HPDE6-E6E7 (cell line): ENCODE data around the gene RNF13.
"Not testable (repeated sequence)": the region's sequence is repeated elsewhere in the genome, so short reads cannot be mapped to it uniquely, and the experiment has no call there.

ENCODE experiments used
- DNase-seq: peaks from one replicate; pipeline ENCODE4 v3.0.0; 2011; ENCODE audit warnings: missing footprints; ENCODE audit errors: extremely low spot score

Gene RNF13

DNA sequence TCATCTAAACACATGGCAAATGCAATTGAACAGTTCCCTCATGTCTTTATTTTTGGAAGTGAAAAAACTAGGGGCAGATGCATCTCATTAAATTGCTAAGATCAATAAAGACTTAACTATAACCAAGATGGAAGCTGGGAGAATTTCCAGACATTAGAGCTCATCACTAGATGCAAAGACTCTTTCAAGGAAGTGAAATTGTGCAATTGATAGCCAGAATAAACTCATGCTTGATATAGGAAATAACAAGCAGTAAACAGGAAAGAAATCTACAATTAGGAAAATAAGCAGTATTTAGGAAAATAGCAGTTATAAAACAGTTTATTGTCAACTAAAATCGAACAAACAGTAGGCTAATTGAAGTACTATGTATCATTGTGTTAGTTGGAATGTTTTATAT, 11.8 kb upstream of the RNF13 start:
- no peak for DNase-seq

DNA sequence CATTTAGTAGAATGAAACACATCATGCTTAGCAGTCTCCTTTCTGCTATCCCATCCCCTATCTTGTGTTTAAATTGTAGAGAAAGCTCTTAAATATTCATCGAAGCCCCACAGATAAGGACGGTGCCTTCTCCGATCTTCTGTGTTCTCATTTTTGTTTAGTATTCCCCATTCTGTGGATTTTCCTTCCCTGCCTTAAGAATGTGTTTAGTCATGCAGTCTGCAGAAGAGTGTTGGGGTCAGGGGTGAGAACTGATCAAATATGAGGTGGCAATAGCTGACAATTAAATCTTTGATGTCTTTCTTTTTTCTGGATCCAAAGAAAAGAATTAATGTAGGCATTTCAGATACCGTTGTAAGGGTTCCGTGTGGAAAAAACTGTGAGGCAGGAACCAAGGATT, 11.4 kb upstream of the RNF13 start:
- no peak for DNase-seq

DNA sequence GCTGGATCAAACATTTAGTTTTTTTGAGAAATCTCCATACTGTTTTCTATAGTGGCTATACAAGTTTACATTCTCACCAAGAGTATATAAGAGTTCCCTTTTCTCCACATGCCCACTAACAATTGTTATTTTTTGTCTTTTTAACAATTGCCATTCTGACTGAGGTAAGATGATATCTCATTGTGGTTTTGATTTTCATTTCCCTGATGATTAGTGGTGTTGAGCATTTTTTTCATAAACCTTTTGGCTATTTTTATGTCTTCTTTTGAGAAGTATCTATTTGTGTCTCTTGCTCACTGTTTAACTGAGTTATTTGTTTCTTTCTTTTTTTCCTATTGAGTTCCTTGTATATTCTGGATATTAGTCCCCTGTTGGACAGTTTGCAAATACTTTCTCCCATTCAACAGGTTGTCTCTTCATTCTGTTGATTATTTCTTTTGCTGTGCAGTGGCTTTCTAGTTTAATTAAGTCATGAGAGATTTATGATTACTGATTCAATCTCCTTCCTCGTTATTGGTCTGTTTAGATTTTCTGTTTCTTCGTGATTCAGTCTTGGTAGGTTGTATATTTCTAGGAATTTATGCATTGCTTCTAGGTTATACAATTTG, 6.7 kb upstream of the RNF13 start:
- DNase-seq: no peak

DNA sequence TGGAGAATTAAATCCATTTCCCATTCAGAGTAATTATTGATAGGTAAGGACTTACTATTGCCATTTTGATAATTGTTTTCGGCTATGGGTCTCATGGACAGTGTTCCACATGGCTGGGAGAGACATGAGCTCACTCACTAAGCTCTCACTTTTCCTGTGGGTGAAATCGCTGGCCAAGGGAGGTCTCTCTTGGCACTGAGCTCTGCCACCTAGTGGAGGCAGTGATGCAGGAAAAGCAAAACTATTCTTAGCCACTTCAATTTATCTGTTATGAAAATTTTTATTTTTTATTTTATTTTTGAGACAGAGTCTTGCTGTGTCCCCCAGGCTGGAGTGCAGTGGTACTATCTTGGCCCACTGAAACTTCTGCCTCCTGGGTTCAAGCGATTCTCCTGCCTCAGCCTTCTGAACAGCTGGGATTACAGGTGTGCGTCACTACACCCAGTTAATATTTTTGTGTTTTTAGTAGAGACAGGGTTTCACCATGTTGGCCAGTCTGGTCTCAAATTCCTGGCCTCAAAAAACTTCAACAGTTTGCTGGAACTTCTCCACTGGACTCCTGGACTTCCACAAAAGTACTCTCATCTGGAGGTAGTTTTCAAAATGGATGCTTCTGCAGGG, 4.7 kb upstream of the RNF13 start:
- DNase-seq: peak; percentile 50

DNA sequence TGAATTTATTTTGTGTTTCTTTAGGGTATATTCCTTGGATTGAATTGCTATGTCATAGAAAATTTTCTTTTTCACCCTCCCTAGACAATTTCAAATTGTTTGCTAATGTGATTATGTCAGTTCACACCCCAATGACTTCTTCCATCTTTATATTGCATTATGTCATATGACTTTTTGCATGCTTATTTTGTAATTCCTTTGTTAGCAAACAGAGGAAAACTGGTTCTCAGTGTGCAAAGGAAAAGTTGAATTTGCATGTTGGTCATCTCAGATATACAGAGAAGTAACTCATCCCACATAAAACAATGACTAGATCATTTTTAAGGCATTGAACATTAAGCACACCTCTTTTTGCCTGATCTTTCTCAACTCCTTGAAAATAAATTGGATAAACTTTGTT, 3.3 kb upstream of the RNF13 start:
- no peak for DNase-seq

DNA sequence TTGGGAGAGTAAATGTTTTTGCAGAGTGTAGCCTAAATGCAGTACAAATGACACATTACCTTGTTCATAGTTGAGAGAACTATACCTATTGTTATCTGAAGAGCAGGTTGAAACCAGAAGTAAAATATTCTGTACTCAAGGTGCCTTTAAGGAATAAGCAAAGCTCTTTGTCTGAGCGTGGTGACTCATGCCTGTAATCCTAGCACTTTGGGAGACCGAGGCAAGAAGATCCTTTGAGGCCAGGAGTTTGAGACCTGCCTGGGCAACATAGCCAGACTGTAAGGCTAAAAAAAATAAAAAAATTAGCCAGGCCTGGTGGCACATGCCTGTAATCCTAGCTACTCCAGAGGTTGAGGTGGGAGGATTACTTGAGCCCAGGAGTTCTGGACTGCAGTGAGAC, 2.2 kb upstream of the RNF13 start:
- no peak for DNase-seq

DNA sequence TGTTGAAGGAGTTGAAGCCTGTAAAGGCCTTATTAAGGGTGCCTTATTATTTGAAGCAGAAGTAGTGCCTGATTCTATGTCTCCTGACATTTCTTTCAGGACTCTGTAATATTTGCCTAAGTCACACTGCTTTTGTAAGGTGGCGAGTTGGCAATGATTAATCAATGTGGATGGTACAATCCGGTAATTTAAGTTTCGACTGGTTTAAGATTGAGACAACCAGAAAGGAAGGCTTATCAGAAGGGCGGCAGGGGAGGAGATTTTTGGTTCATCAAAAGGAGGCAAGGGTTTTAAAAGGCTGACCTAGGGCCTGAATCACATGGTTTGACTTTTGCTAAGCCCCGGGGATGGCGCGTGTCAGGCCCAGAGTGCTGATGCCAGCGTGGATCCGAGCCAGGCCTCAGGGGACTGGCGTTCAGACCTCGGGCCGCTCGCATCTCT, 830 bp upstream of the RNF13 start:
- DNase-seq: no peak

DNA sequence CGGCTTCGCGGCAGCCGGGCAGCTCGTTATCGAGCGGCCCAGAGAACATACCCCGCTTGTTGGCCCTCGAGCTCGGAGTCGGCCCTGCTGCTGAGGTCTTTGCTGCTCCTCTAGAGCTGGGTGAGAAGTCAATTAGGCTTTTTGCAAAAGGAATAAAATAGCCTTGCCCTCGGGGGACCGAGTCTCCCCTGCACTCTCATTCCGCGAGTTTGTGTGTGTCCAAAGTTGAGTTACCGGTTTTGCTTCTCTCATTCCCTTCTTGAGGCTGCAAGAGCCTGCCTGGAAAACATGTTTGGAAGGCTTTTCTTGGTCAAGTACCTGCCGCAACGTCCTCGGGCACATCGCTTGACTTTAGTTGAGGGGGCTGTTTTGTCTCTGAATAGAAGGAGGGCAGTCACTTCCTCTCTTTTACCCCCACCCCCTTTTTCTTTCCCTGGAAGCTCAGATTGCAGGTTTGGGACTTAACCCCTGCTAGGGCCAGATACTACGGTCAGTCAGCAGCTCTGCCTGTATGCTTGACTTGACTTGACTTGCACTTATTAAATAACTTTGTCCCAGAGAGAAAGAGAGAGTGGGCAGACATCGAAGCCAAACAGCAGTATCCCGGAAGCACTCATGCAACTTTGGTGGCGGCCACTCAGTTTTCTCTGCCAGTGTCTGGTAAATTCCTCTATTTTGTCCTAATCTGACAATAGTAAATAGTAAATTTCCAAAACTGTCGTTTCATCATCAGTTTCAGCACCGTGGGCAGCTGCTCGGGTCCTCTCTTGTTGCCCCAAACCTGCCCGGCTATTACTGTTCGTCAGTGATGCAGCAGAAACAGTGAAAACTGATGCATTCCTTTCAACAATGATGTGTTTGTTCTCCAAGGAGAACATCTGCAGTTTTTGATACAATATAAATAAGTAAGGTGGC, 609 bp downstream of the RNF13 start:
- peak; percentile 20 for DNase-seq

DNA sequence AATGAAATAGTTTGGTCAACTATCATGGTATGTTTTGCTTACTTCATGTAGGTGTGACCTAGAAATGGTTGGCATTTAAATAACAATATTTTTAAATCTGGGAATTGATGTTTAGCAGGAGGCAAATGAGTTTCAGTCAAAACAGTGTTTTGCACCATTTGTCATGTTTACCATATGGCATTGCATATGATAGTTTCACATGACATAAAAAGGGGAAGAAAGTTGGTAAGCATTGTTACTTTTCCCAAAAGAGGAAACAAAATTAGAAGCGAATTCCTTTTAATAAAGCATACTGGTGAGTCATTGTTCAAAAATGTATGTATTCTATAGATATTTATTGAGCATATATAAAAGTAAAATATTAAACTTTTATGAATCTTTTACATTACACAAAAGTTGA, 2.3 kb downstream of the RNF13 start:
- no peak for DNase-seq

DNA sequence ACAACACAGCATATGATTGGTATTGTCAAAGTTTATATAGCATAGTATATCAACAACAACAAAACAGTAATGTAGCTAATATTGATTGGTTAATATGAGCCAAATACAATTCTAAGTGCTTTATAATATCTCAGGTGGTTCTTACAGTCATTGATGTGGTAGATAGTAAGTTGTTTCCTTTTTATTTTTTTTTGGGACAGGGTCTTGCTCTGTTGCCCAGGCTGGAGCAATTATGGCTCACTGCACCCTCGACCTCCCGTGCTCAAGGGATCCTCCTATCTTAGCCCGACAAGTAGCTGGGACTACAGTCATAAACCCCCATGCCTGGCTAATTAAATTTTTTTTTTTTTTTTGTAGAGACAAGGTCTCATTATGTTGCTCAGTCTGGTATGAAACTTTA, 2.7 kb downstream of the RNF13 start:
- DNase-seq: no peak

DNA sequence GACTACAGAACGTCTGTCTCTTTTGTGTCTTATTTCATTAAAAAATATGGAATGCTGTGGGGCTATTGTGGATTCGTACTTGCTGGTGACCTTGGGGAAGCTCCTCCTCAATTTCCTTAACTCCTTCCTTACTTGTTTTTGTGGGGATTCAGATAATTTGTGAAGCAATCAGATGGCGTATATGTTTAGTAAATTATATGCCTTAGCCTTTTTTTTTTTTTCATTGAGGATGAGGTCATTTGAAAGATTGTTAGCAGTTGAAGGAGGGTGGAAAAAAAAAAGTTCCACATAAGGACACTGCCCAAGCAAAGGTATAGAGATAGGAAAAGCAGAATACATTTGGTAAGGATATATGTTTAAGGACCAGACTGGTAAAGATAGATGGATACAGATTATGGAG, 3.3 kb downstream of the RNF13 start:
- DNase-seq: no peak

DNA sequence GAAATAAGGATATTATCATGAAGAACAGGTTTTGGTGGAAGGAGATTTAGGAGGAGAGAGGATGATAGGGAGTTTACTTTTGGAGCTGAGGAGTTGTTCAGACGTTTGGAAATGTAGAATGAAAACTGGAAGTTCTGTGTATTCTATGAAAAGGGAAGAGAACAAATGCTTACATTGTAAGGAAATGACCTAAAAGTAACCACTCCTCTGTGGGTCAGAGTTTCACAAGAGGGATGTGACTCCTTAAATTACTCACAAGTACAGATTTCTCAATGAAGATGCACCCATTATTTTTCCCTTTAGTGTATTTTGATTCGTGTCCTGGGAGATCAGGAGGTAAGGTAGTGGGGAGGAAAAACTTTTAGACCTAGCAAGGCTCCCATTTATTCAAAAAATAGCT, 4.0 kb downstream of the RNF13 start:
- DNase-seq: peak; percentile 35

DNA sequence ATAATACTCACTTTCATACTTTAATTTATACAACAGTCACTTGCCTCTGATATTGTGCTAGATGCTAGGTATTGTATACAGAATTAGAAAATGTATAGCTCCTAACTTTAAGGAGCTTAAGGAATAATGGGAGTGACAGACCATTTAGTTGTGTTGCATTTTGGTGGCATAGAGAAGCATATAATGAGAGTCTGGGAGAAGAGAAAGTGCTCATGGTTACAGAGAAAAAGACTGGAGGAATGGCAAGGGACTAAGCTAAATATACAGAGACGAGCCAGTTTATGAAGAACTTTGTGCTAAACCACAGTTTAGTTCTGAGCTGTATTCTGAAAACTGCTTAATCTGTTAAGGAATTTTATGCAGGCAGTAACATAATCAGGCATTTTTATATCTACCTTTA, 6.4 kb downstream of the RNF13 start:
- DNase-seq: no peak

DNA sequence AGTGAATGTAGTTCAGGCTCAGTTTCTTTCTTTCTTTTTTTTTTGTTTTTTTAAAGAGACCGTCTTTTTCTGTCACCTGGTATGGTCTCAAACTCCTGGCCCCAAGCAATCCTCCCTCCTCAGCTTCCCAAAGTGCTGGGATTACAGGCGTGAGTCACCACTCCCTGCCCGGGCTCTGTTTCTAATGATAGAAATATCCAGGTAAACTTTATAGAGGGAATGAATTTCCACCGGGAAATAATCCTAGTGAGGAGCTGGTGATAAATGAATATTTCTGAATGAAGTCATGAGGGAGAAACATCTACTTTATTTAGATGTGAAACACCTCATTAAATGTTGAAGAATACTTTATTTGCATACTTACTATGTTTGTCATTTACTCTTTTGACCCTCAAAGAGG, 7.2 kb downstream of the RNF13 start:
- DNase-seq: no peak

DNA sequence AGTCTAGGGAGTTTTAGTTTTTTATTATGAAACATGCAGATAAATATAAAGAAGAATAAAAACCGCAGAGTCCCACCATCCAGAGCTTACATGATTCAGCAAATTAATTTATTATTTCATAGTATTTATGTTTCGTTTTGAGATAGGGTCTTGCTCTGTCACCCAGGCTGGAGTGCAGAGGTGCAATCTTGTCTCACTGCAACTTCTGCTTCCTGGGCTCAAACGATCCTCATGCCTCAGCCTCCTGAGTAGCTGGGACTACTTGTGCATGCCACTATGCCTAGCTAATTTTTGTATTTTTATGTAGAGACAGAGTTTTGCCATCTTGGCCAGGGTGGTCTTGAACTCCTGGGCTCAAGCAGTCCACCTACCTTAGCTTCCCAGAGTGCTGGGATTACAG, 13.6 kb downstream of the RNF13 start:
- DNase-seq: no peak

DNA sequence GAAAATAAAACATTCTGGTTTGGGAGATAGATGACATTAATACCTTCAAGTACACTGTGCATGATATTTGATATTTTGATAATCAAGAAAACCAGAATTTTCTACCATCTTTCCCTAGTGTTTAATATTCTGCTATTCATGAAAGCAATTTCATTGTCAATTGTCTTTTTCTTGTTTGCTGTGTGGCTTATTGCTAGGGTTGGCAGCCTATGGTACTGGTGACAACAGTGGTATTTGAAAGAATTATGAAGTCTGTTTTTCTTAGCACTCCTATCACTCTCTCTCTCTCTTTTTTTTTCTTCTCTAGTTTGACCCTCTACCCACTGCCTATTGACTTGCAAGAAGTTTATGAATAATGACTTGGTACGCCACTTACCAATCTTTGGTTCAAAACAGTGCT, 15.4 kb downstream of the RNF13 start:
- no peak for DNase-seq

DNA sequence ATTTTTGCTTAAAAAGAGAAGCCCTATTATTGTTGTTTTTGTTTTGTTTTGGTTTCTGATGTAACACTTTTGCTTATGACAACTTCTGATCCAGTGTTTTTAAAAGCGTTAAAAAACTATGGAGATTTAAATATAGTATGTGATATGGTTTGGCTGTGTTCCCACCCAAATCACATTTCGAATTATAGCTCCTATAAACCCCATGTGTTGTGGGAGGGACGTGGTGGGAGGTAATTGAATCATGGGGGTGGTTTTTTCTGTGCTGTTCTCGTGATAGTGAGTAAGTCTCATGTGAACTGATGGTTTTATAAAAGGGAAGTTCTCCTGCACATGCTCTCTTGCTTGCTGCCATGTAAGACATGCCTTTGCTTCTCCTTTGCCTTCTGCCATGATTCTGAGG, 16.6 kb downstream of the RNF13 start:
- not testable (repeated sequence) for DNase-seq

DNA sequence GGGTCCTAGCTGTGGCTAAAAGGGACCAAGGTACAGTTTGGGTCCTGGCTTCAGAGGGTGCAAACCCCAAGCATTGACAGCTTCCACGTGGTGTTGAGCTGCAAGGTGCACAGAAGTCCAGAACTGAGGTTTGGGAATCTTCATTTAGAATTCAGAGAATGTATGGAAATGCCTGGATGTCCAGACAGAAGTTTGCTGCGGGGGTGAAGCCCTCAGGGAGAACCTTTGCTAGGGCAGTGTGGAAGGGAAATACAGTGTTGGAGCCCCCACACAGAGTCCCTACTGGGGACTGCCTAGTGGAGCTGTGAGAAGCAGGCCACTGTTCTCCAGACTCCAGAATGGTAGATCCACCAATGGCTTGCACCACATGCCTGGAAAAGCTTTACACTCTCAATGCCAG, 17.9 kb downstream of the RNF13 start:
- DNase-seq: no peak

DNA sequence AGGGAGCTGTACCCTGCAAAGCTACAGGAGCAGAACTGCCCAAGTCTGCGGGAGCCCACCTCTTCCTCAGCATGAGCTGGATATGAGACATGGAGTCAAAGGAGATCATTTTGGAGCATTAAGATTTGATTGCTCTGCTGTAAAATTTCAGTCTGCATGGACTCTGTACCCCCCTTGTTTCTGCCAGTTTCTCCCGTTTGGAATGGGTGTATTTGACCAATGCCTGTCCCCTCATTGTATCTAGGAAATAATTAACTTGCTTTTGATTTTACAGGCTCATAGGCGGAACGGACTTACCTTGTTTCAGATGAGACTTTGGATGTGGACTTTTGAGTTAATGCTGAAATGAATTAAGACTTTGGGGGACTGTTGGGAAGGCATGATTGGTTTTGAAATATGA, 18.3 kb downstream of the RNF13 start:
- DNase-seq: no peak

DNA sequence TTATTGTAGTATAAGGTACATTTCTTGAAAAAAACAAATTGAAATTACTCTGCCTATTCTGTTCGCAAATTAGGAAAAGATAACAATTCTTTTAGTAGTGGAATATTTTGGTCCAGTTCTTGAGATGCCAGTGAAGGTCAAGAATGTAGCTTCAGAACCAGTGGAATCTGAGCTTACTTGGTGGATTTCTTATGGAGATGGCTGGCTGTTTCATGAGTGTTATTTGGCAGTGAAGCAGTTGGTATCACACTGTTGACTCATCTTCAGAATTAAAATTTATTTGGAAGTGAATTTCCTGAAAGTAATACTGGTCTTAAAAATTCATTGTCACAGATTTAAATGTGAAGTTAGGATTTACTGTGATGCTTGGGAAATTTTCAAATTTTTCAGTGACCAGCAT, 19.1 kb downstream of the RNF13 start:
- DNase-seq: no peak

DNA sequence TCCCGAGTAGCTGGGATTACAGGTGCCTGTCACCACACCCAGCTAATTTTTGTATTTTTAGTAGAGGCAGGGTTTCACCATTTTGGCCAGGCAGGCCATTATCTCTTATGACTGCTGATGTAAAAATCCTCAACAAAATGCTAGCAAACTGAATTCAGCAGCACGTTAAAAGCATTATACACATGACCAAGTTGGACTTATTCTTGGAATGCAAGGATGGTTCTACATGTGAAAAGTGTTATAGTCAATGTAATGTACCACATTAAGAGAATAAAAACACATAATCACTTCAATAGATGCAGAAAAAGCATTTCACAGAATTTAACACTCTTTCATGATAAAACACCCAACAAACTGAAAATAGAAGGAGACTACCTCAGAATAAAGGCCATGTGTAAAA, 20.2 kb downstream of the RNF13 start:
- DNase-seq: no peak

DNA sequence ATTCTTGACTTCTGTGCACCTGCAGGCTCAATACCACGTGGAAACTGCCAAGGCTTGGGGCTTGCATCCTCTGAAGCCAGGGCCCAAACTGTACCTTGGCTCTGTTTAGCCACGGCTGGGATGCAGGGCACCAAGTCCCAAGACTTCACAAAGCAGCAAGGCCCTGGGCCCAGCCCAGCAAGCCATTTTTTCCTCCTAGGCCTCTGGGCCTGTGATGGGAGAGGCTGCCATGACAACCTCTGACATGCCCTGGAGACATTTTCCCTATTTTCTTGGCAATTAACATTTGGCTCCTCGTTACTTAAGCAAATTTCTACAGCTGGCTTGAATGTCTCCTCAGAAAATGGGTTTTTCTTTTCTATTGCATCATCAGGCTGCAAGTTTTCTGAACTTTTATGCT, 25.5 kb downstream of the RNF13 start:
- not testable (repeated sequence) for DNase-seq

DNA sequence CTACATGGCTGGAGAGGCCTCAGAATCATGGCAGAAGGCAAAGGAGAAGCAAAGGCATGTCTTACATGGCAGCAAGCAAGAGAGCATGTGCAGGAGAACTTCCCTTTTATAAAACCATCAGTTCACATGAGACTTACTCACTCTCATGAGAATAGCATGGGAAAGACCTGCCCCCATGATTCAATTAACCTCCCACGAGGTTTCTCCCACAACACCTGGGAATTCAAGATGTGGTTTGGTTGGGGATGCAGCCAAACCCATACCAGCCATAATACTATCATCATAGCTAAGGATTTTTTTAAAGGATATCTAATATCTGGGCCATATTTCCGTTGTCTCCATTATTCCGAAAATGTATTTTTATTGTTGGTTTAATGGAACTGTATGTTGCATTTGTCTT, 26.5 kb downstream of the RNF13 start:
- not testable (repeated sequence) for DNase-seq
